GM13977 (cell line): Measurements from ENCODE around the gene KAT7.
"Not testable (repeated sequence)": the region's sequence is repeated elsewhere in the genome, so short reads cannot be mapped to it uniquely, and the experiment has no call there.

ENCODE experiments used
- DNase-seq: peaks from one replicate; pipeline ENCODE4 v3.0.0; 2012; ENCODE audit warnings: low spot score
- CTCF ChIP-seq: IDR thresholded peaks from 2 replicates; pipeline ENCODE4 v1.5.1; 2012; ENCODE audit warnings: mild to moderate bottlenecking, control low read depth; ENCODE audit not compliant: insufficient read depth; ENCODE audit errors: extremely low read depth, missing control alignments
- in situ Hi-C: fragments of 300-500 bp; cut with MboI; formaldehyde crosslinking; loops from one replicate; pipeline ENCODE4 v1.12.0; 2022; ENCODE audit warnings: low sequenced_read_pairs, low pct_unique_long_range_greater_than_20kb, mixed read lengths, inconsistent platforms; ENCODE audit not compliant: unreplicated experiment

KAT7 gene

GRCh38 chr17:49752508-49752907 is 36.0 kb upstream of the KAT7 start:
- no peak for TF ChIP-seq CTCF
- DNase-seq, result no peak
- in situ Hi-C loops, result no loop called here

- DNase-seq, result no peak
- in situ Hi-C loops, result no loop called here
- TF ChIP-seq CTCF, result no peak
These were observed 34.5 kb upstream of the KAT7 start for GRCh38 chr17:49753959-49754391.

- TF ChIP-seq CTCF, result no peak
- DNase-seq, result no peak
- in situ Hi-C loops, result no loop called here
These were observed 32.7 kb upstream of the KAT7 start for GRCh38 chr17:49755663-49756283.

GRCh38 chr17:49756323-49757150 is 31.9 kb upstream of the KAT7 start:
- TF ChIP-seq CTCF, result no peak
- in situ Hi-C loops, result no loop called here
- no peak for DNase-seq

GRCh38 chr17:49757151-49757777 is 31.2 kb upstream of the KAT7 start:
- DNase-seq, result no peak
- no peak for TF ChIP-seq CTCF
- in situ Hi-C loops, result no loop called here

GRCh38 chr17:49758464-49759010 is 29.9 kb upstream of the KAT7 start:
- in situ Hi-C loops, DNase-seq: not testable (repeated sequence)
